ENCODE measurements around the gene KRT84.

Gene KRT84

DNA sequence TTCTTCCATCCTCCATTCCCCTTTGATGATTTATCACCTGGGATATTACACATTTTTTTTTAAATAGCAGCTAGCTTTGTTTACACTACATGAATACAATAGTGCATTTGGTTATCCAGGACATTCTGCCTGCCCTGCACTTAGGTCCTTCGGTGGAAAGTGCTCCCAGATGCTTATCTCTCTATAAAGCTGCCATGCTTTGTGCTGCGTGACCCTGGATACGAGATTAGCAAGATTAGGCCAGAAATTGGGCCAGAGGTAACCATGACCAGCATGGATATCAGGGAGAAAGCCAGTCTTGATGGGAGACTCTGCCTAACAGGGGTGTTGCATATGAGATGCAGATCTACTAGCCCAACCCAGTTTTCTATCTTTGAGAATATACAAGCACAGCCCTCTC is 52.1 kb downstream of the KRT84 start:
- H3K27ac ChIP-seq (ENCODE audit: extremely low read depth, low read depth, low read length) = no peak overlapping the region
- ChIA-PET CTCF (interaction anchor here (0.5 to 9.2 kb wide), 5 partner anchors 17 to 546 kb away, joined by 3 to 104 read pairs (median 3); no protein-coding TSS in a partner anchor), POLR2A (no interaction called here)
- H3K36me3 ChIP-seq (ENCODE audit: control insufficient read depth in 2 of 2, insufficient read depth in 1 of 2, low read length in 2 of 2) = no peaks in the 10 kb centered on the region
- no peaks in the 10 kb centered on the region for H3K9me3 ChIP-seq (ENCODE audit: control insufficient read depth, insufficient read depth, low read depth, low read length)
- H3K4me1 ChIP-seq (ENCODE audit: control insufficient read depth, insufficient read depth, low read length) = 0 out of 2 replicates have a peak, but pooled peaks cover 2% of the 10 kb centered on the region
- no peak overlapping the region for H3K4me3 ChIP-seq (ENCODE audit: low read depth, low read length)
- TF ChIP-seq REPIN1 (tag by site-specific recombination; IDR thresholded peaks at IDR 0.05; ENCODE audit: low read depth) (no peak), ZEB2 (tag by site-specific recombination; IDR thresholded peaks at IDR 0.05) (no peak)

DNA sequence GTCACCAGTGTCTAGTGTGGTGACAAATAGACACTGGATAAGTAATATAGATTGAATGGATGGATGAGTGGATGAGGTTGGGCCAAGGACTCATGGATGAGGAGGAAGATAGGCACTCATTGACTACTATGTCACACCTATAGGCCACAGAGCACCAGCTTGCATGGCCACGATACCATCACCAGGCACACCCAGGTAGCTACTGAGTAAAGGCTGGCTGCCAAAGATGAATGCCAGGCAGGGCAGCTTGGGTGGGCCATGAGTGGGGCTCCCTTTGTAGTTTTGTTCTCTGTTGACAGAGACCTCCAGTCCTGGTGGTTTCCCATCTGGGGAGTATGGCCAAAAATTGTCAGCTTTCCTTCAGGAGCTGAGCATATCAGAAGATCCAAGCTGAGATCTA is 53.1 kb downstream of the KRT84 start:
- Histone ChIP-seq H3K4me1 (ENCODE audit: control insufficient read depth, insufficient read depth, low read length) (0 out of 2 replicates have a peak, but pooled peaks cover 2% of the 10 kb centered on the region), H3K36me3 (ENCODE audit: control insufficient read depth in 2 of 2, insufficient read depth in 1 of 2, low read length in 2 of 2) (no peaks in the 10 kb centered on the region), H3K4me3 (ENCODE audit: low read depth, low read length) (no peak overlapping the region), H3K27ac (ENCODE audit: extremely low read depth, low read depth, low read length) (no peak overlapping the region), H3K9me3 (ENCODE audit: control insufficient read depth, insufficient read depth, low read depth, low read length) (no peaks in the 10 kb centered on the region)
- ChIA-PET CTCF (interaction anchor here (0.6 to 9.2 kb wide), 3 partner anchors 110 to 647 kb away, joined by 3 to 104 read pairs (median 6); no protein-coding TSS in a partner anchor), POLR2A (no interaction called here)
- TF ChIP-seq GLIS1 (tag by site-specific recombination; IDR thresholded peaks at IDR 0.05) = no peak
- TF ChIP-seq, protein P1, sequence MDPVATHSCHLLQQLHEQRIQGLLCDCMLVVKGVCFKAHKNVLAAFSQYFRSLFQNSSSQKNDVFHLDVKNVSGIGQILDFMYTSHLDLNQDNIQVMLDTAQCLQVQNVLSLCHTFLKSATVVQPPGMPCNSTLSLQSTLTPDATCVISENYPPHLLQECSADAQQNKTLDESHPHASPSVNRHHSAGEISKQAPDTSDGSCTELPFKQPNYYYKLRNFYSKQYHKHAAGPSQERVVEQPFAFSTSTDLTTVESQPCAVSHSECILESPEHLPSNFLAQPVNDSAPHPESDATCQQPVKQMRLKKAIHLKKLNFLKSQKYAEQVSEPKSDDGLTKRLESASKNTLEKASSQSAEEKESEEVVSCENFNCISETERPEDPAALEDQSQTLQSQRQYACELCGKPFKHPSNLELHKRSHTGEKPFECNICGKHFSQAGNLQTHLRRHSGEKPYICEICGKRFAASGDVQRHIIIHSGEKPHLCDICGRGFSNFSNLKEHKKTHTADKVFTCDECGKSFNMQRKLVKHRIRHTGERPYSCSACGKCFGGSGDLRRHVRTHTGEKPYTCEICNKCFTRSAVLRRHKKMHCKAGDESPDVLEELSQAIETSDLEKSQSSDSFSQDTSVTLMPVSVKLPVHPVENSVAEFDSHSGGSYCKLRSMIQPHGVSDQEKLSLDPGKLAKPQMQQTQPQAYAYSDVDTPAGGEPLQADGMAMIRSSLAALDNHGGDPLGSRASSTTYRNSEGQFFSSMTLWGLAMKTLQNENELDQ (tag by site-specific recombination; IDR thresholded peaks at IDR 0.05; ENCODE audit: low read depth) = no peak
- TF ChIP-seq ZNF747 (tag by site-specific recombination; IDR thresholded peaks at IDR 0.05) = no peak
- no peak for TF ChIP-seq ZNF571 (tag by site-specific recombination; IDR thresholded peaks at IDR 0.05)
- TF ChIP-seq, protein P2, sequence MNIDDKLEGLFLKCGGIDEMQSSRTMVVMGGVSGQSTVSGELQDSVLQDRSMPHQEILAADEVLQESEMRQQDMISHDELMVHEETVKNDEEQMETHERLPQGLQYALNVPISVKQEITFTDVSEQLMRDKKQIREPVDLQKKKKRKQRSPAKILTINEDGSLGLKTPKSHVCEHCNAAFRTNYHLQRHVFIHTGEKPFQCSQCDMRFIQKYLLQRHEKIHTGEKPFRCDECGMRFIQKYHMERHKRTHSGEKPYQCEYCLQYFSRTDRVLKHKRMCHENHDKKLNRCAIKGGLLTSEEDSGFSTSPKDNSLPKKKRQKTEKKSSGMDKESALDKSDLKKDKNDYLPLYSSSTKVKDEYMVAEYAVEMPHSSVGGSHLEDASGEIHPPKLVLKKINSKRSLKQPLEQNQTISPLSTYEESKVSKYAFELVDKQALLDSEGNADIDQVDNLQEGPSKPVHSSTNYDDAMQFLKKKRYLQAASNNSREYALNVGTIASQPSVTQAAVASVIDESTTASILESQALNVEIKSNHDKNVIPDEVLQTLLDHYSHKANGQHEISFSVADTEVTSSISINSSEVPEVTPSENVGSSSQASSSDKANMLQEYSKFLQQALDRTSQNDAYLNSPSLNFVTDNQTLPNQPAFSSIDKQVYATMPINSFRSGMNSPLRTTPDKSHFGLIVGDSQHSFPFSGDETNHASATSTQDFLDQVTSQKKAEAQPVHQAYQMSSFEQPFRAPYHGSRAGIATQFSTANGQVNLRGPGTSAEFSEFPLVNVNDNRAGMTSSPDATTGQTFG (tag by site-specific recombination; IDR thresholded peaks at IDR 0.05; ENCODE audit: borderline replicate concordance) = no peak

DNA sequence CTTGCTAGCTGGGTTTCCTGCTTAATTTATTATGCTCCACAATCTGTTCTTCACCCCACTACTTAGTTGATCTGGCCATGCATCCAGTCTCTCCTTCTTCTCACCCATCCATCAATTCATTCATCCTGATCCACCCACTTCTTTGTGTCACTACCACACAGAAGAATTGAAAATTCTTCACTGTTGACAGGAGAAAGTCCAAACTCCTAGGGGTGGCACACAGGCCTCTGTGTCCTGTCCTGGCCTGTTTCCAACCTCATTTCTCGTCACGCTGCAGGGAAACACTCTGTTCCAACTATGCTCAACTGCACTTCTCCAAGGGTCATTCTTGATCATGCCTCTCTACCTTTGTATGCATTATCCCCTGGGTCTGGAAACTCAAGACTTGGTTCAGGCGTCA is 53.6 kb downstream of the KRT84 start:
- H3K4me3 ChIP-seq (ENCODE audit: low read depth, low read length) = no peak overlapping the region
- H3K36me3 ChIP-seq (ENCODE audit: control insufficient read depth in 2 of 2, insufficient read depth in 1 of 2, low read length in 2 of 2) = no peaks in the 10 kb centered on the region
- ChIA-PET POLR2A (no interaction called here), CTCF (interaction anchor here (0.5 to 9.2 kb wide), 7 partner anchors 16 to 542 kb away, joined by 3 to 104 read pairs (median 5); no protein-coding TSS in a partner anchor)
- no peak overlapping the region for H3K27ac ChIP-seq (ENCODE audit: extremely low read depth, low read depth, low read length)
- H3K9me3 ChIP-seq (ENCODE audit: control insufficient read depth, insufficient read depth, low read depth, low read length) = no peaks in the 10 kb centered on the region
- no peaks in the 10 kb centered on the region for H3K4me1 ChIP-seq (ENCODE audit: control insufficient read depth, insufficient read depth, low read length)
- no peak for TF ChIP-seq ZNF596 (tag by site-specific recombination; IDR thresholded peaks at IDR 0.05)
- TF ChIP-seq ZNF132 (tag by site-specific recombination; IDR thresholded peaks at IDR 0.05; ENCODE audit: borderline replicate concordance) = no peak
- no peak for TF ChIP-seq ZBTB20 (tag by site-specific recombination; IDR thresholded peaks at IDR 0.05)
- TF ChIP-seq, protein P3, sequence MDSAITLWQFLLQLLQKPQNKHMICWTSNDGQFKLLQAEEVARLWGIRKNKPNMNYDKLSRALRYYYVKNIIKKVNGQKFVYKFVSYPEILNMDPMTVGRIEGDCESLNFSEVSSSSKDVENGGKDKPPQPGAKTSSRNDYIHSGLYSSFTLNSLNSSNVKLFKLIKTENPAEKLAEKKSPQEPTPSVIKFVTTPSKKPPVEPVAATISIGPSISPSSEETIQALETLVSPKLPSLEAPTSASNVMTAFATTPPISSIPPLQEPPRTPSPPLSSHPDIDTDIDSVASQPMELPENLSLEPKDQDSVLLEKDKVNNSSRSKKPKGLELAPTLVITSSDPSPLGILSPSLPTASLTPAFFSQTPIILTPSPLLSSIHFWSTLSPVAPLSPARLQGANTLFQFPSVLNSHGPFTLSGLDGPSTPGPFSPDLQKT (IDR thresholded peaks at IDR 0.05; ENCODE audit: borderline replicate concordance, low read depth, low read length) = no peak
- TF ChIP-seq ZNF37A (tag by site-specific recombination; IDR thresholded peaks at IDR 0.05) = no peak
- no peak for TF ChIP-seq IKZF3 (tag by site-specific recombination; IDR thresholded peaks at IDR 0.05)
- TF ChIP-seq, protein P4, sequence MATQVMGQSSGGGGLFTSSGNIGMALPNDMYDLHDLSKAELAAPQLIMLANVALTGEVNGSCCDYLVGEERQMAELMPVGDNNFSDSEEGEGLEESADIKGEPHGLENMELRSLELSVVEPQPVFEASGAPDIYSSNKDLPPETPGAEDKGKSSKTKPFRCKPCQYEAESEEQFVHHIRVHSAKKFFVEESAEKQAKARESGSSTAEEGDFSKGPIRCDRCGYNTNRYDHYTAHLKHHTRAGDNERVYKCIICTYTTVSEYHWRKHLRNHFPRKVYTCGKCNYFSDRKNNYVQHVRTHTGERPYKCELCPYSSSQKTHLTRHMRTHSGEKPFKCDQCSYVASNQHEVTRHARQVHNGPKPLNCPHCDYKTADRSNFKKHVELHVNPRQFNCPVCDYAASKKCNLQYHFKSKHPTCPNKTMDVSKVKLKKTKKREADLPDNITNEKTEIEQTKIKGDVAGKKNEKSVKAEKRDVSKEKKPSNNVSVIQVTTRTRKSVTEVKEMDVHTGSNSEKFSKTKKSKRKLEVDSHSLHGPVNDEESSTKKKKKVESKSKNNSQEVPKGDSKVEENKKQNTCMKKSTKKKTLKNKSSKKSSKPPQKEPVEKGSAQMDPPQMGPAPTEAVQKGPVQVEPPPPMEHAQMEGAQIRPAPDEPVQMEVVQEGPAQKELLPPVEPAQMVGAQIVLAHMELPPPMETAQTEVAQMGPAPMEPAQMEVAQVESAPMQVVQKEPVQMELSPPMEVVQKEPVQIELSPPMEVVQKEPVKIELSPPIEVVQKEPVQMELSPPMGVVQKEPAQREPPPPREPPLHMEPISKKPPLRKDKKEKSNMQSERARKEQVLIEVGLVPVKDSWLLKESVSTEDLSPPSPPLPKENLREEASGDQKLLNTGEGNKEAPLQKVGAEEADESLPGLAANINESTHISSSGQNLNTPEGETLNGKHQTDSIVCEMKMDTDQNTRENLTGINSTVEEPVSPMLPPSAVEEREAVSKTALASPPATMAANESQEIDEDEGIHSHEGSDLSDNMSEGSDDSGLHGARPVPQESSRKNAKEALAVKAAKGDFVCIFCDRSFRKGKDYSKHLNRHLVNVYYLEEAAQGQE (tag by site-specific recombination; IDR thresholded peaks at IDR 0.05) = no peak
- TF ChIP-seq ZNF76 (tag by site-specific recombination; IDR thresholded peaks at IDR 0.05; ENCODE audit: borderline replicate concordance, low read depth) = no peak
- TF ChIP-seq ZNF239 (tag by site-specific recombination; IDR thresholded peaks at IDR 0.05) = no peak
- TF ChIP-seq ZNF600 (tag by site-specific recombination; IDR thresholded peaks at IDR 0.05) = no peak
- TF ChIP-seq FEZF1 (tag by site-specific recombination; IDR thresholded peaks at IDR 0.05) = no peak
- no peak for TF ChIP-seq ZNF843 (tag by site-specific recombination; IDR thresholded peaks at IDR 0.05)
- TF ChIP-seq, protein P5, sequence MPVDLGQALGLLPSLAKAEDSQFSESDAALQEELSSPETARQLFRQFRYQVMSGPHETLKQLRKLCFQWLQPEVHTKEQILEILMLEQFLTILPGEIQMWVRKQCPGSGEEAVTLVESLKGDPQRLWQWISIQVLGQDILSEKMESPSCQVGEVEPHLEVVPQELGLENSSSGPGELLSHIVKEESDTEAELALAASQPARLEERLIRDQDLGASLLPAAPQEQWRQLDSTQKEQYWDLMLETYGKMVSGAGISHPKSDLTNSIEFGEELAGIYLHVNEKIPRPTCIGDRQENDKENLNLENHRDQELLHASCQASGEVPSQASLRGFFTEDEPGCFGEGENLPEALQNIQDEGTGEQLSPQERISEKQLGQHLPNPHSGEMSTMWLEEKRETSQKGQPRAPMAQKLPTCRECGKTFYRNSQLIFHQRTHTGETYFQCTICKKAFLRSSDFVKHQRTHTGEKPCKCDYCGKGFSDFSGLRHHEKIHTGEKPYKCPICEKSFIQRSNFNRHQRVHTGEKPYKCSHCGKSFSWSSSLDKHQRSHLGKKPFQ (tag by site-specific recombination; IDR thresholded peaks at IDR 0.05) = no peak
- no peak for TF ChIP-seq ZNF624 (tag by site-specific recombination; IDR thresholded peaks at IDR 0.05)

Measured in HEK293 (cell line).